Hepatocyte (in vitro differentiated cells): Measurements from ENCODE around the gene PMIS2. TPM values are rescaled to one million over a fixed set of nuclear protein-coding genes. Genes with fewer than 3 reads are reported as not detected.

ENCODE experiments used
- DNase-seq: peaks from one replicate; pipeline ENCODE4 v3.0.0-alpha.2; 2016; ENCODE audit warnings: low spot score
- H2AFZ ChIP-seq: fragments of 200-600 bp; sonication (generic); 2 replicates; pipeline ENCODE4 v1.6.0; 2016; ENCODE audit warnings: antibody characterized with exemption, mild to moderate bottlenecking
- H3K27ac ChIP-seq: fragments of 200-600 bp; sonication (generic); 2 replicates; pipeline ENCODE4 v1.5.1; 2016; ENCODE audit warnings: mild to moderate bottlenecking
- H3K27me3 ChIP-seq: fragments of 200-600 bp; sonication (generic); 2 replicates; pipeline ENCODE4 v1.6.1; 2016
- H3K36me3 ChIP-seq: fragments of 200-600 bp; sonication (generic); replicated peaks from 2 replicates; pipeline ENCODE4 v1.5.1; 2016; ENCODE audit warnings: low read depth; ENCODE audit not compliant: insufficient read depth
- H3K4me1 ChIP-seq: fragments of 200-600 bp; sonication (generic); 2 replicates; pipeline ENCODE4 v1.5.1; 2016; ENCODE audit warnings: mild to moderate bottlenecking, moderate library complexity; ENCODE audit not compliant: insufficient read depth
- H3K4me2 ChIP-seq: fragments of 200-600 bp; sonication (generic); 2 replicates; pipeline ENCODE4 v1.6.0; 2016
- H3K4me3 ChIP-seq: fragments of 200-600 bp; sonication (generic); 2 replicates; pipeline ENCODE4 v1.5.1; 2016; ENCODE audit warnings: mild to moderate bottlenecking
- H3K79me2 ChIP-seq: fragments of 200-600 bp; sonication (generic); 2 replicates; pipeline ENCODE4 v1.6.0; 2017; ENCODE audit warnings: mild to moderate bottlenecking
- H3K9me2 ChIP-seq: fragments of 200-600 bp; sonication (generic); replicated peaks from 2 replicates; pipeline ENCODE4 v1.6.0; 2017; ENCODE audit warnings: mild to moderate bottlenecking; ENCODE audit not compliant: insufficient read depth
- H3K9me3 ChIP-seq: fragments of 200-600 bp; sonication (generic); 2 replicates; pipeline ENCODE4 v1.5.1; 2016; ENCODE audit warnings: low read depth, mild to moderate bottlenecking
- H4K20me1 ChIP-seq: fragments of 200-600 bp; sonication (generic); 2 replicates; pipeline ENCODE4 v1.6.0; 2016; ENCODE audit warnings: mild to moderate bottlenecking; ENCODE audit not compliant: insufficient read depth, poor library complexity, severe bottlenecking
- EZH2 ChIP-seq: fragments of 200-600 bp; sonication (generic); IDR thresholded peaks from 2 replicates; pipeline ENCODE4 v1.6.1; 2016; ENCODE audit warnings: antibody characterized with exemption, mild to moderate bottlenecking, borderline replicate concordance
- EZH2phosphoT487 ChIP-seq: fragments of 200-600 bp; sonication (generic); IDR thresholded peaks from one replicate; pipeline ENCODE4 v1.6.1; 2018; ENCODE audit warnings: antibody characterized with exemption, mild to moderate bottlenecking, low read depth, moderate library complexity; ENCODE audit not compliant: unreplicated experiment, severe bottlenecking
- WGBS: methylation state at CpG from one replicate; pipeline ENCODE4 v1.1.6; 2016; ENCODE audit warnings: low lambda C conversion rate; ENCODE audit errors: missing lambda C conversion rate; 5-methylcytosine and 5-hydroxymethylcytosine counted together
- polyA plus RNA-seq: library from polyadenylated mRNA; unstranded; fragments of >200 nt; fragmentation: Nextera tagmentation; extraction: Ambion mirVana; gene quantifications from 2 replicates; pipeline ENCODE4 v1.2.1, GENCODE V29; 2016
- total RNA-seq: library from RNA; depleted of rRNA; stranded (reverse); fragments of >200 nt; gene quantifications from 2 replicates; pipeline ENCODE4 v1.2.3, GENCODE V29; 2014
- TF ChIP-seq, protein P1 (sequence below): fragments of 200-600 bp; sonication (generic); IDR thresholded peaks from 2 replicates; pipeline ENCODE4 v1.5.1; 2016; ENCODE audit warnings: antibody characterized with exemption, mild to moderate bottlenecking; ENCODE audit not compliant: poor library complexity

Gene PMIS2
- total and polyA plus RNA-seq, 2 experiments from 2014 or later, result not detected

DNA sequence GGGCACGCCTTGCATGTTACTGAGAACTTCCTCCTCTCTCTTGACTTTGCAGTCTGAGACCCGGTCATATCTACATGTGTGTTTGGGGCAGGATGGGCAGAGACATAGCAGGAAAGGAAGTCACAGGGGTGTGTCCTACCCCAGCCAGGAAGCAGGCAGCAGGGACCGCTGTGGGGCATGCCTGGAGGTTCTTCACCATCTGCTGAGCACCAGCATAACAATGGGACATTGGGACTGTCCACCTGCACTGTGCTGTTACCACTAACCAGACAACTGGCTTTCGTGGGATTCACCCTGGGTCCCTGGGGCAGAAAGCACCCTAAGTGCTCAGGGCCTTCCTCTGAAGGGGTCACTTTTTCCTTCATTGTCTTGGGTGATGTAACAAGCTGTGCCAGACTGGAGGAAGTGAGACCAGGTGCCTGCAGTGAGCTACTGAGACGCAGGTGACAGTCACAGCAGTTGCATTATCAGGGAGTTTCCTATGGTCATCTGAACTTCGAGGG is 23.9 kb downstream of the PMIS2 start:
- no peaks in the 10 kb centered on the region for H3K79me2 ChIP-seq
- H2AFZ ChIP-seq, result no peak overlapping the region
- H3K4me3 ChIP-seq, result no peak overlapping the region
- H3K9me2 ChIP-seq, result no peaks in the 10 kb centered on the region
- no peak overlapping the region for H3K4me2 ChIP-seq
- TF ChIP-seq, protein P1, sequence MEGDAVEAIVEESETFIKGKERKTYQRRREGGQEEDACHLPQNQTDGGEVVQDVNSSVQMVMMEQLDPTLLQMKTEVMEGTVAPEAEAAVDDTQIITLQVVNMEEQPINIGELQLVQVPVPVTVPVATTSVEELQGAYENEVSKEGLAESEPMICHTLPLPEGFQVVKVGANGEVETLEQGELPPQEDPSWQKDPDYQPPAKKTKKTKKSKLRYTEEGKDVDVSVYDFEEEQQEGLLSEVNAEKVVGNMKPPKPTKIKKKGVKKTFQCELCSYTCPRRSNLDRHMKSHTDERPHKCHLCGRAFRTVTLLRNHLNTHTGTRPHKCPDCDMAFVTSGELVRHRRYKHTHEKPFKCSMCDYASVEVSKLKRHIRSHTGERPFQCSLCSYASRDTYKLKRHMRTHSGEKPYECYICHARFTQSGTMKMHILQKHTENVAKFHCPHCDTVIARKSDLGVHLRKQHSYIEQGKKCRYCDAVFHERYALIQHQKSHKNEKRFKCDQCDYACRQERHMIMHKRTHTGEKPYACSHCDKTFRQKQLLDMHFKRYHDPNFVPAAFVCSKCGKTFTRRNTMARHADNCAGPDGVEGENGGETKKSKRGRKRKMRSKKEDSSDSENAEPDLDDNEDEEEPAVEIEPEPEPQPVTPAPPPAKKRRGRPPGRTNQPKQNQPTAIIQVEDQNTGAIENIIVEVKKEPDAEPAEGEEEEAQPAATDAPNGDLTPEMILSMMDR, result no peak
- TF ChIP-seq EZH2 (no peak), EZH2phosphoT487 (no peak)
- no peaks in the 10 kb centered on the region for H3K4me1 ChIP-seq
- no peaks in the 10 kb centered on the region for H3K36me3 ChIP-seq
- no peaks in the 10 kb centered on the region for H3K27me3 ChIP-seq
- no peaks in the 10 kb centered on the region for H3K9me3 ChIP-seq
- H4K20me1 ChIP-seq, result no peaks in the 10 kb centered on the region
- DNase-seq, result no peak
- WGBS, result 82% methylated on average over 6 of the region's 6 CpGs
- H3K27ac ChIP-seq, result no peak overlapping the region

DNA sequence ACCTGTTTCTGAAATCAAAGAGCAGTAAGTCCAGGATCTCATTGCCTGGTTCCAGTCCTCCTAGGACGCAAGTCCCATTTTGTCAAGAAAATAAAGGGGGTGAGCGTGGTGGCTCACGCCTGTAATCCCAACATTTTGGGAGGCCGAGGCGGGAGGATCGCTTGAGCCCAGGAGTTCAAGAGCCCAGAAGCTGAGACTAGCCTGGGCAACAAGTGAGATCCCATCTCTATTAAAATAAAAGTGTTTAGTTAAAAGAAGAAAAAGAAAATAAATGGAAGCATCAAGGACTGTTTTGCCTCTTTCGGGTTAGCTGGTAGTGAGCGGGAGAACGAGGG is 26.2 kb downstream of the PMIS2 start:
- TF ChIP-seq, protein P1, result no peak
- TF ChIP-seq EZH2phosphoT487, result no peak
- TF ChIP-seq EZH2, result no peak
- H3K4me1 ChIP-seq, result no peaks in the 10 kb centered on the region
- H3K4me3 ChIP-seq, result no peak overlapping the region
- no peaks in the 10 kb centered on the region for H4K20me1 ChIP-seq
- H3K27me3 ChIP-seq, result no peaks in the 10 kb centered on the region
- no peaks in the 10 kb centered on the region for H3K79me2 ChIP-seq
- no peak overlapping the region for H3K27ac ChIP-seq
- DNase-seq, result no peak
- no peaks in the 10 kb centered on the region for H3K36me3 ChIP-seq
- peak overlapping the region; percentile 72 for H2AFZ ChIP-seq
- peak overlapping the region; percentile 92 for H3K4me2 ChIP-seq
- no peaks in the 10 kb centered on the region for H3K9me3 ChIP-seq
- WGBS, result 44% methylated on average over 9 of the region's 9 CpGs
- H3K9me2 ChIP-seq, result no peaks in the 10 kb centered on the region

DNA sequence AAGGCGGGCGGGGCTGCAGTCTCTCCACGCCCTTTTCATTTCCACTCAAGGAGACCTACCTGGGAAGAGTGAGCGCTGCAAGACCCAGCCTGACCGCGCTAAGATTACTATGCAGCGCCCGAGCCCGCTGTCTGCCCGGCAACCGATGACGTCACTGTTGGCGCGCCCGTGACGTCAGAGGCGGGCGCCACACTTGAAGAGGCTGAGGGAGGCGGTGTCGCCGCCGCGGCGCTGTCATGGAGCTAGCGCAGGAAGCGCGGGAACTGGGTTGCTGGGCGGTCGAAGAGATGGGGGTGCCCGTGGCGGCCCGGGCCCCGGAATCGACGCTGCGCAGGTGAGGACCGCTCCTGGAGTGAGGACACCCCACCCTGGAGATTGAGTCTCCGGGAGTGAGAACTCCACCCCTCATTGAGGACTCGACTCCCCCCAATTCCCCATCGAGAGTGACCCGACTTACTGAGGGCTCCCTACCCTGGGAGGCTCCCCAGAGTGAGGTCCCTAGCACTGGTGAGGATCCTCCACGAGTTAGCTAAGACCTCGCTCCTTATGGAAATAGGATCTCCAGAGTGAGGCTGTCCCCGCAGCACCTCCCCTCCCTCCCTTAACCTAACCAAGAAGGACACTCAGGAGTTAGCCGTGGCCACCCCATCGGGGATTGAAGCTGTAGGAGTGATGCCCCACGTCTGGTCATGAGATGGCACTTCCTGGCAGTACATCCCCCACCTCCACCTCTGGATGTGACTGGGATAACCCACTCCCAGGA is 26.8 kb downstream of the PMIS2 start, which contains the start of gene HAUS5:
Gene HAUS5 (plus strand): TSS at position 177 of the 763 bp plus-strand sequence. CDS start 60 bp downstream, at position 237.
- Histone ChIP-seq H3K4me1 (no peaks in the 10 kb centered on the region), H3K4me3 (peak within 1 kb of the TSS; percentile 69), H3K36me3 (no peaks in the 10 kb centered on the region), H3K27me3 (no peaks in the 10 kb centered on the region), H4K20me1 (no peaks in the 10 kb centered on the region), H3K9me3 (no peaks in the 10 kb centered on the region), H3K79me2 (no peaks in the 10 kb centered on the region), H3K27ac (peak within 1 kb of the TSS; percentile 12), H2AFZ (peak within 1 kb of the TSS; percentile 85), H3K9me2 (no peaks in the 10 kb centered on the region), H3K4me2 (peak within 1 kb of the TSS; percentile 92)
- WGBS, result 1% methylated on average over 45 of the region's 47 CpGs
- peak; percentile 96 for DNase-seq
- TF ChIP-seq EZH2 (no peak), EZH2phosphoT487 (no peak)
- TF ChIP-seq, protein P1, result no peak
